Measurements from ENCODE around the gene JAKMIP1. TPM values are rescaled to one million over a fixed set of nuclear protein-coding genes. Genes with fewer than 3 reads are reported as not detected.
"Not testable (repeated sequence)": the region's sequence is repeated elsewhere in the genome, so short reads cannot be mapped to it uniquely, and the experiment has no call there.

The JAKMIP1 gene
- total RNA-seq, 1 experiment from 2014 or later, result 0.28 TPM

- DNase-seq (ENCODE audit: low spot score), result no peak
Observed at GRCh38 chr4:6143603-6144181, 56.7 kb downstream of the JAKMIP1 start.

DNA sequence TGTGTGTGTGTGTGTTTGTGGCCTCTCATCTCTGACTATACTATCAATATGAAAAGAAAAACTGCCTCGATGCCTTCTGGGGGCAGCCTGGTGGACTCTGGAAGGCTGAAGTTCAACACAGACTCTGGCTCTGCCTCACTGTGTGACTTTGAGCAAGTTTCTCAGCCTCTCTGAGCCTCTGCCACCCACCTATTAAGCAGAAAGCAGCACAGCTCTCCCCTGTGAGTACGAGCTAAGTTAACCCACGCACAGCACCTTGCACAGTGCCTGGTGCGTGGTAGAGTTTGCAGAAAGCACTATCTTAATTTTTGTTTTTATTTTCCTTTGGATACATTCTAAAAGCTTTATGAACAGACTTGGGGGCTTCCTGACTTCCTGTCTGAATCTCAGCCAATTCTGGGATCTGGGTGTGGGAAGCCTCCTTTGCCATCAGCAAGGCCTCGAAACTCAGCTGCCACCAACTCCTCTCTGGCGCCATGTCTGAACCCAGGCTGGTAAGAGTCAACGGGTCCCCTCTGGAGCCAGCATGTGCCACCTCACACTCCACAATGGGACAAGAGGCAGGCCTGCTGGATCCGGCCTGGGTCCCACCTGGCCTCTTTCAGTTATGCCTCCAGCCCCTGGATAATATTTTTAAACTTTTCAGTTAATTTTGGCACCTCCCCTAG, 57.3 kb downstream of the JAKMIP1 start:
- DNase-seq (ENCODE audit: low spot score), result no peak

DNA sequence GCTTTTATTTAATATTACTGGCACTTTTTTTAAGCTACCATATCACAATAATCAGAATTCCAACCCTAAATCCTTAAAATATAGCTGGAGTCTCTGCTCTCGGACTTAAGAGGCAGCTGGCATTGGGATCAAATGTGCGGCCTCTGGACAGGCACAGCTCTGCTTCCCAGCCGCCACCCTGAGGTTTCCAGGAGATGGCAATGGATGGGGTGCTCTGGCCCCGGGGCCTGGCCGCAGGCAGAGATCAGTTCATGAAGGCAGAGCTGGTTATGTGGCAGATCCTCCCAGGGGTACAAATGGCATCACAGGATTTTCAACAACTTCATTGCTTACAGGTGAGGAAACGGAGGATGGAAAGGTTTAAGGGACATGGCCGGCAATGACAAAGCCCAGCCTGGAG, 57.8 kb downstream of the JAKMIP1 start:
- no peak for DNase-seq (ENCODE audit: low spot score)

DNA sequence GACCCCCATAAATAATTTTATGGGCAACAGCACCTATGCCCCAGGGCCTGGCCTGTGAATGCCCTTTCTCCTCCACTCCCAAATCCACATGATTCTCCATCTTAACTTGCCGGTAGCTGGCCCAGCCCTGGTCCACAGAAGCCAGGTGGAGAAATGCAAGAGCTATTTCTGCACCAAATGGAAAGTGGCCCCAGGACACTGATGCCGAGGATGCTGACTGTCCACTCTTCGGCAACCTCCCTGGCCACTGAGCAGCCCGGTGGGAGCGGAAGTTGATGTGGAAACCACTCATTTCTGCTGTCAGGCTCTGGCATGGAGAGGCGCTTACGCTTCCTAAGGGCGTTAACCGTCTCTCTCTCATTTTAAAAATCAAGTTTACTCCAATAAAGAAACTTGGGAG, 58.8 kb downstream of the JAKMIP1 start:
- no peak for DNase-seq (ENCODE audit: low spot score)

- not testable (repeated sequence) for DNase-seq (ENCODE audit: low spot score)
Observed at GRCh38 chr4:6141021-6141420, 59.3 kb downstream of the JAKMIP1 start.

GRCh38 chr4:6137747-6138135, 62.6 kb downstream of the JAKMIP1 start:
- no peak for DNase-seq (ENCODE audit: low spot score)

DNA sequence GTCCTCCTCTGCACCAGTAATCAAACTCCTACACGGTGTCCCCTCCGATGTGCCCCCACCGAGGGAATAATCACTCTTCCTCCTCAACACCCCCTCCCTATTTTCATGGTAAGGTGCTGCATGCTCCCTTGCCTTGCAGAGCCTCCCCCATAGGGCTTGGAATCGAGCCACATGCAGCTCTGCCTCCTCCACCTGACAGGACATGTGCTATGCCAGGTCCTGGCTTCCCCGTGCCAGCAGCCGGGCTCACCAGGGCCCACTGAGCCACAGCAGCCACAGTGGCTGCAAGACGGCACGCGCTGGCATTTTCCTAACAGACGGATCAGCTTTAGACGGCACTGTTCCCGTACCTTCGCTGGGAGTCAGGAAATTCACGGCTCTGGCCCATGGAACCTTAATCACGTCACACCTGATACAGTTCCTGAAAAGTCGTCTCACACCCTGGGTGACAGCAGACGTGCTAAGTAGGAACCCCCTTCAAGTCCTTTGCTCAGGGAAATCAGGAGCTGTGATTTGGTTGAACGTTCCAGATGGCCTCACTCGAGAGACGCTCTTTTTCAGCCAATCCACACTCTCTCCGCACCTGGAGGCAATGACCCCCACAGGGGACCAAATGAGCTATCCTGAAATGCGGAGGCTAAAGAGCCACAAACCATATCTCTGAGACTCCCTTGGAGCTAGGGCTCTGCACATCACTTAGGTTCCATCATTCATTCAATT, 63.2 kb downstream of the JAKMIP1 start:
- DNase-seq (ENCODE audit: low spot score), result no peak

DNA sequence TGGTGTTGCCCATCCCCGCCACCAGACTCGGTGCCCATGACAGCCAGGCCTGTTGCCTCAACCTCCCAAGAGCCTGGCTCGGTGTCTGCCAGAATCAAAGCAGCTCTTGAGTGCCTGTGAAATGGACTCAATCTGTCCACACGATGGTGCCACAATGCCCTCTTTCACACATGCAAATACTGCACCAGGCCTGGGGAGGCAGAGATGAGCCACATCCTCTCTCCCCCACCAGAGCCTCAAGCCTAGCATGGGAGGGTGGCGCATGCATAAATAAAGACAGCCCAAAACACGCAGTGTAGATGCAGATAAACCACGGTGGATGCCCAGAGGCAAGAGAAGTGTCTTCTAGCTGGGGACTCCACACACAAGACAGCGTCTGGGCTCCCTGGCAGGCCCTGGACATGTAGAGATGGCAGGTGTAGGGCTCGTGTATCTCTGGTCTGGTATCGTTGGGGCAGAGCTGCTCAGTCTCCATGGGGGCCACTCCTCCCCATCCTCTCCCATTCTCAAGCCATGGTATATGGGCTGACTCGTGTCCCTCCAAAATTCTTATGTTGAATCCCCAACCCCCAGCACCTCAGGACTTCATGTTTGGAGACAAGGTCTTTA, 65.6 kb downstream of the JAKMIP1 start:
- DNase-seq (ENCODE audit: low spot score), result peak; percentile 13

GRCh38 chr4:6132716-6133115, 67.6 kb downstream of the JAKMIP1 start:
- no peak for DNase-seq (ENCODE audit: low spot score)

DNA sequence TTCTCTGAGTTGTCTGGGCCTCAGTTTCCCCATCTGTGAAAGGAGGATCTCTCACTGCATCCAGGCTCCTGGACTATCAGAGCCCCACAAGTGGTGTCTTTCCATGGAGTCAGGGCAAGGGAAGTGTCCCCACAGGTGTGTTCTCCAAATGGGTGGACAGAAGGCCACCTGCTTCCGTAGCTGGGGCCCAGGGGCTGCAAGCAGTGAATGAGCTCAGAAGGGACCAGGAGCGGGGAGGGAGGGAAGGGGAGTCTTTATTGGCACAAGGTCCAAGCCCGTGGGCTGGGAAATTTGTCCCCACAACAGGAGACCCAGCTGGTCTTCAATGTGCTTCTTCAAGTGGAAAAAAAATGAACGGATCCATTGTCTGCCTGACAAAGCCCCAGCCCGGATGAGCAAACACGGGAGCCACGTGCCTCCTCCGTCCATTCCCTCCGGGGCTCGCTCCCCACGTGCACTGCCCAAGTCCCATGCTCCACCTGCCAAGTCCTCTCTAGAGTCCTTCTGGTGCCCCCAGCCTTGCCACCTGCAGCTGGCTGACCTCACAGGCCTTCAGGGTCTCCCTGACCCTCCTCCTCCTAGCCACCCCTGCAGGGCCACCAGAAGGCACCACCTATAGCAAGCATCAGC, 72.0 kb downstream of the JAKMIP1 start:
- no peak for DNase-seq (ENCODE audit: low spot score)

- DNase-seq (ENCODE audit: low spot score), result no peak
Observed at GRCh38 chr4:6126971-6127745, 73.2 kb downstream of the JAKMIP1 start.

DNA sequence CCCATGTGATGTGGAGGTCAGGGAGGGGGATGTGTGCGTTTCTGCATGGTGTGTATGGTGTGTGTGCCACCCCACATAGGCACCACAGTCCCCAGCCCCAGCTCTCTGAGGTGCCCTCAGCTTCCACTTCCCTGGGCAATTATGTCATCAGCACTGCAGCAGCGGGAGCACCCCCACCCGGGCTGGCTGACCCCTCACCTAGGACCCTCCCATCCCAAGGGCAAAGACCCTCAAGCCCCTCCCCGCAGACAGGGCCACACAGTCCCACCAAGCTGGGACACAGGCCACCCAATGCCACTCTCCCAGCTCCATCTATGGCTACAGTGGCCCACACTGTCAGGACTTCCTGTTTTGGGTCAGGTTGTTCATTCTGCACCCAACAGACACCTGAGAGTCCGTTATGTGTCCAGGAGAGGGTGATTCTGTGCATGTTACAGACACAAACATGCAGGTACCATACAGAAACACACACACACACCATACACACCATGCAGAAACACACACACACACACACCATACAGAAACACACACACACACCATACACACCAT, 75.2 kb downstream of the JAKMIP1 start:
- no peak for DNase-seq (ENCODE audit: low spot score)

- DNase-seq (ENCODE audit: low spot score), result no peak
Observed at GRCh38 chr4:6124386-6125102, 75.8 kb downstream of the JAKMIP1 start.

DNA sequence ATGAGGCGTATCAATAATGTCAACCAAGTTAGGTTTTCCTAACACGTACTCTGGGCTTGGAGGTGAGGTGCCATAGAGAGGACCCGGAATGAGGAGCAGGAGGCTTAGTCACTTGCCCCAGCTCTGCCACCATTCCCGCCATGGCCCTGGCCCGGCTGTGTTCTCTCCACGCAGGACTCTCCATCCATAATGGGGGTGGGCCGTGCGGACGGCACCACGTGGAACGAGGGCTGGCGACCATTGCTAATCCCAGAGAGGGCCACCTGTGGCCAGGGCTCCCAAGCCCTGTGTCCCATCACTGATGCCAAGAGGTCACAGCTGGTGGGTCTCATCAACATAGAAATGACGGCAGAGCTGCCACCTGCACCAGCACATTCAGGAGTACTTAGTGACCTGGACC, 76.4 kb downstream of the JAKMIP1 start:
- DNase-seq (ENCODE audit: low spot score), result no peak

- no peak for DNase-seq (ENCODE audit: low spot score)
Observed at GRCh38 chr4:6123541-6123940, 76.8 kb downstream of the JAKMIP1 start.

GRCh38 chr4:6123116-6123515, 77.2 kb downstream of the JAKMIP1 start:
- no peak for DNase-seq (ENCODE audit: low spot score)

GRCh38 chr4:6122496-6122895, 77.9 kb downstream of the JAKMIP1 start:
- no peak for DNase-seq (ENCODE audit: low spot score)

GRCh38 chr4:6121941-6122340, 78.4 kb downstream of the JAKMIP1 start:
- DNase-seq (ENCODE audit: low spot score), result no peak

DNA sequence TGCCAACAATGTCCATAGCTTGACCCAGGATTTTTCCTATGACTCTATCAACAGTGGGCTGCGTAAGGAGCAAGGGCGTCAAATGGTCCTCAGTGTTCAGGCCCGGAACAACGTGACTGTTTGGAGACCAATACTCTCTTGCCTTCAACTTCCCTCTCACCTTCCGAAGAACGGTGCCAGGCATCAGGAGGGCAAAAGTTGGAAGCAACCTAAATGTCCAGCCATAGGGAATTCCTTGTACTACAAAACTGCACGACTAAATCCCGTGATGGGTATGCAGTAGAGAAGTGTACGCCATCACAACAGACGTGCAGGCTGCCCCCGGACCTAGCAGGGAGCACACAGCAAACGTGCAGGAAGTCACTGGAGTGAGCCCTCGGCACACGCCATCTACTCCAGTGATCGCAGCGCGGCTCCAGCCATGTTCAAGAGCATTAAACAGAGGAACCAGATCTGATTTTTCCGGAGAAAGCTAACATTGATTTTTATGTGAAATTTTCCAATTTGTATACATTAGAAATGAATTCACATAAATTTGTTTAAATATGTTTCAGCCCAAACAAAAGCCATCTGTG, 79.0 kb downstream of the JAKMIP1 start:
- no peak for DNase-seq (ENCODE audit: low spot score)

GRCh38 chr4:6120361-6120760, 80.0 kb downstream of the JAKMIP1 start:
- no peak for DNase-seq (ENCODE audit: low spot score)

Measured in A172 (cell line).